Right ventricle myocardium inferior (tissue), 1 donor: ENCODE results near the gene CAPN8. TPM values are rescaled to one million over a fixed set of nuclear protein-coding genes. Genes with fewer than 3 reads are reported as not detected.
"Not testable (repeated sequence)": the region's sequence is repeated elsewhere in the genome, so short reads cannot be mapped to it uniquely, and the experiment has no call there.

Experiments
- ATAC-seq: fragments of 200-7000 bp; cut with Tn5 transposase; one replicate; pipeline ENCODE4 v1.9.1; 2020; ENCODE audit warnings: mild to moderate bottlenecking, moderate library complexity
- DNase-seq: peaks from one replicate; pipeline ENCODE4 v3.0.0; 2021; ENCODE audit errors: missing footprints
- intact Hi-C: fragments of 100-400 bp; cut with DNase I; formaldehyde crosslinking; loops from one replicate; pipeline ENCODE4 v1.11.0; 2022
- total RNA-seq: library from RNA; stranded (reverse); fragmentation: NEBNext Ultra II Directional; extraction: Animal tissue kit (Norgen Biotek cat#: 25700); gene quantifications from one replicate; pipeline ENCODE4 v1.2.1, GENCODE V29; 2021
- donor health status: DM: no; HTN: yes; CAD: no; lungs with severe emphysema.

The CAPN8 gene
- total RNA-seq, 1 donor from 2014 or later: not detected

- intact Hi-C loops: no loop called here
- DNase-seq (no peak), ATAC-seq (no peak)
Observed at GRCh38 chr1:223549740-223550139, 115.8 kb downstream of the CAPN8 start.

DNA sequence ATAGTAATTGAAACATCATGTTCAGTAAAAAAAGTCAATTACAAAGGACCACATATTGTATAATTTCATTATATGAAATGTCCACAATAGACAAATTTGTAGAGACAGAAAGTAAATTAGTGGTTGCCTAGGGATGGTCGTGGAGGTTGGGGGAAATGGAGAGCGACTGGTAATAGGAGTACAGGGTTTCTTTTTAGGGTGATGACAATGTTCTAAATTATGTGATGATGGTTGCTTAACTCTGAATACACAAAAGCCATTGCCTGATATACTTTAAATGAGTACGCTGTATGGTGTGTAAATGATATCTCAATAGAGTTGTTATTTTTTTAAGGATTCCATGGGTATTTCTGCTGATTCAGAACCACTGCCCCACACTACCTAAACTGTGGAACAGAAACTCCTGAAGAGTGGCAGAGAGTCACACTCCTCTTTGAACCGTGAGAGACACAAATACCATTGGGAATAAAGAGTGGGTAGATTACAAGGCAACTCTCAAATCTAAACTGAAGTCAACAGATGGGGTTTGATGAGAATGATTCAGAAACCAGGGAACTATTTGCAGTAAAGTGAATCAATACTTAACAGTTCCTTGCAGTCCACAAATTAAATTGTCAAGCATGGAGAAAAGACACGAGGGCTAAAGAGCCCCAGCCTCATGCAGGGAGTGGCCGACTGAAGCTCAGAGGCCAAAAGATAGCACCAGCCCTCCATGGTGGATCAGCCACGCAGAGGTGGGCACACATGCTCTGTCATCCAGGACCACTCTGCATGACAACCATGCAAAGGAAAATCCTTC, 118.0 kb downstream of the CAPN8 start:
- intact Hi-C loops: no loop called here
- no peak for ATAC-seq
- no peak for DNase-seq

- intact Hi-C loops: no loop called here
- DNase-seq (no peak), ATAC-seq (no peak)
Observed at GRCh38 chr1:223545343-223545742, 120.2 kb downstream of the CAPN8 start.

GRCh38 chr1:223543560-223543959, 121.9 kb downstream of the CAPN8 start:
- ATAC-seq (no peak), DNase-seq (no peak)
- intact Hi-C loops: no loop called here

DNA sequence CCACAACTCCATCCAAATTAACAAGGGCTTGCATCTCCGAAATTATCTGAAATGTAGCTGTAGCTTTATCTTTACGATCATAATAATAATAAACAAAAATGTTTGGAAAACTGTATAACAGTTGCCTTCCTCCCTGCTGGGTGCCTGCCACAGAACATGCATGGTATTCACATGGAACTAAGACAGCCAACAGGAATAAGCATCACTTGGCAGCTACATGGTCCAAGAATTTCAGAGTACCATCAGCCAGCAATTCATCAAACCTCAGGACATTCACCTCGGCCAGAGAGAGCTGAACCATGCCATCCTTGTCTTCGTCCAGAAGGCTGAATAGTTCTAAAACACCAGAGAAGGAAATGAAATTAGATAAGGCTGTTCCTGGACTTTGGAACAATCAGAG, 122.7 kb downstream of the CAPN8 start:
- intact Hi-C loops: no loop called here
- ATAC-seq (no peak), DNase-seq (no peak)

GRCh38 chr1:223540485-223541106, 124.9 kb downstream of the CAPN8 start:
- no peak for DNase-seq
- no peak for ATAC-seq
- intact Hi-C loops: no loop called here

- DNase-seq (no peak), ATAC-seq (no peak)
- intact Hi-C loops: no loop called here
Observed at GRCh38 chr1:223539750-223540149, 125.8 kb downstream of the CAPN8 start.

DNA sequence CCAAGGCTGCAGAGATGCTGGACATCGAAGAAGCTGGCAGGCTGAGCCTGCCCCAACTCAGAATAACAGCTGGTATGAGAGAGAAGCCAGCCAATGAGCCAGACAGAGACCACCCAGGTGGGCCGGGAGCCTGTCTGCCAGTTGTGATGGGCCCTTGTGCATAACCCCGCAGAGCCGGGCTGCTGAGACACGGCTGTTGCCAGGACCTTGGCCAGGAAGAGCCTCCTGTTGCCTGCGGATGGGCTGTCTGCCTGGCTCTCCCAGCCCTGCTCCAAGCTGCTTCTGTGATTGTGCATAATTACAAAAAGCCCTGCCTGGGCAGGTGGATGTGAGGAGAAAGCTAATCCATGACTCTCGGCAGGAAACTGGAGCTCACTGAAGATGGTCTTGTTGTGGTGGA, 126.5 kb downstream of the CAPN8 start:
- intact Hi-C loops: no loop called here
- DNase-seq (no peak), ATAC-seq (no peak)

GRCh38 chr1:223535319-223535718, 130.2 kb downstream of the CAPN8 start:
- intact Hi-C loops: no loop called here
- no peak for ATAC-seq
- no peak for DNase-seq

GRCh38 chr1:223534677-223535076, 130.8 kb downstream of the CAPN8 start:
- ATAC-seq (no peak), DNase-seq (no peak)
- intact Hi-C loops: no loop called here

DNA sequence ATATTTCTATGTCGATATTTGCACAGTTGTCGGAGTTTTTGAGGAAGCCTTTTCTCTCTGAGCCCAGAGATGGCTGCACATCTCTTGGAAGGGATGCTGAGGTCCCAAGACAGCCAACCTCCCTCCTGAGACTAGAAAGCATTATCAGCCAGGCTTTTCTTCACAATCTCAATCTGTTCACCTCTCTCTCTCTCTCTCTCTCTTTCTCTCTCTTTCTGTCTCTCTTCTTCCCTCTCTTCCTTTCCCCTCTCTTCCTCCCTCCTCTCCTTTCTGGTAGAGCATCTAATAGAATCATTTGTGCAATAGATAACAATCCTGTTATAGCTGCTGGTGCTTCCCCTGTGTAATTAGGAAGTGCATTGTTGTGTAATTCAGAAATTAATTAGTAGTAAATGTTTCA, 131.8 kb downstream of the CAPN8 start:
- intact Hi-C loops: no loop called here
- no peak for DNase-seq
- ATAC-seq: no peak

GRCh38 chr1:223531742-223532341, 133.7 kb downstream of the CAPN8 start:
- intact Hi-C loops: no loop called here
- ATAC-seq (peak; percentile 39), DNase-seq (no peak)

GRCh38 chr1:223525957-223526356, 139.5 kb downstream of the CAPN8 start:
- intact Hi-C loops: no loop called here
- DNase-seq (no peak), ATAC-seq (no peak)

- intact Hi-C loops: no loop called here
- DNase-seq: no peak
- ATAC-seq: no peak
Observed at GRCh38 chr1:223525546-223525945, 140.0 kb downstream of the CAPN8 start.

DNA sequence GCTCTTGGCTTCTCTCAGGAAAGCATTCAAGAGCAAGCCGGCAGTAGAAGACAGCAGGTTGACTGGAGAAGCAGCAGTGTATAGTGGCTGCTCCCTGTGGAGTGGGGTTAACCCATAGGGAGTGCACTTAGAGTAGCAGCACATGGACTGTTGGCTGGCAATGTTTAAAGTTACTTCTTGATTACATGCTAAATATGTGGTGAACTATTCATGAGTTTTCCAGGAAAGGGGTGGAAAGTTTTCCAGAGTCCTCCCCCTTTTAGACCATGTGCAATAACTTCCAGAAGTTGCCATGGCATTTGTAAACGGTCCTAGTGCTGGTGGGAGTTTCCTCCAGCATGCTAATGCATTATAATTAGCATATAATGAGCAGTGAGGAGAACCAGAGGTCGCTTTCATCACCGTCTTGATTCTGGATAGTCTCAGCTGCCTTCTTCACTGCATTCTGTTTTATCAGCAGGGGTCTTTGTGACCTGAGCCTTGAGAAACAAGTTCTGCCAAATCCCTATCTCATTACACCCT, 140.5 kb downstream of the CAPN8 start:
- ATAC-seq: no peak
- intact Hi-C loops: no loop called here
- no peak for DNase-seq

GRCh38 chr1:223521150-223521549, 144.4 kb downstream of the CAPN8 start:
- intact Hi-C loops: no loop called here
- ATAC-seq (no peak), DNase-seq (no peak)

- ATAC-seq: no peak
- intact Hi-C loops: no loop called here
- DNase-seq: no peak
Observed at GRCh38 chr1:223520200-223520599, 145.3 kb downstream of the CAPN8 start.

DNA sequence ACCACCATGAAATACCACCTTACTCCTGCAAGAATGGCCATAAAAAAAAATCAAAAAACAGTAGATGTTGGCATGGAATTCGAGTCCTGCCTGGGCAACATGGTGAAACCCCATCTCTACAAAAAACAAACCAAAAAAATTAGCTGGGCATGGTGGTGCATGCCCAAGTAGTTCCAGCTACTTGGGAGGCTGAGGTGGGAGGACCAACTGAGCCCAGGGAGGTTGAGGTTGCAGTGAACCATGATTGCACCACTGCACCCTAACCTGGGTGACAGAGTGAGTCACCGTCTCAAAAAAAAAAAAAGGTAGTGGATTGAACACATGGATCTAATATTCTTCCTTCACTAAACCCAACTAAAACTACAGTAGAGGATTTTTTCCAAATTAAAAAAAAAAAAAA, 146.4 kb downstream of the CAPN8 start:
- no peak for DNase-seq
- no peak for ATAC-seq
- intact Hi-C loops: no loop called here

DNA sequence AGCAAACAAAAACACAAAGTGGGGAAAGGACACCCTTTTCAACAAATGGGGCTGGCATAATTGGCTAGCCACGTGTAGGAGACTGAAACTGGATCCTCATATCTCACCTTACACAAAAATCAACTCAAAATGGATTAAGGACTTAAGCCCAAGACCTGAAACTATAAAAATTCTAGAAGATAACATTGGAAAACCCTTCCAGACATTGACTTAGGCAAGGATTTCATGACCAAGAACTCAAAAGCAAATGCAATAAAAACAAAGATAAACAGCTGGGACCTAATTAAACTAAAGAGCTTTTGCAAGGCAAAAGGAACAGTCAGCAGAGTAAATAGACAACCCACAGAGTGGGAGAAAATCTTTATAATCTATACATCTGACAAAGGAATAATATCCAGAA, 146.9 kb downstream of the CAPN8 start:
- DNase-seq, ATAC-seq, intact Hi-C loops: not testable (repeated sequence)

DNA sequence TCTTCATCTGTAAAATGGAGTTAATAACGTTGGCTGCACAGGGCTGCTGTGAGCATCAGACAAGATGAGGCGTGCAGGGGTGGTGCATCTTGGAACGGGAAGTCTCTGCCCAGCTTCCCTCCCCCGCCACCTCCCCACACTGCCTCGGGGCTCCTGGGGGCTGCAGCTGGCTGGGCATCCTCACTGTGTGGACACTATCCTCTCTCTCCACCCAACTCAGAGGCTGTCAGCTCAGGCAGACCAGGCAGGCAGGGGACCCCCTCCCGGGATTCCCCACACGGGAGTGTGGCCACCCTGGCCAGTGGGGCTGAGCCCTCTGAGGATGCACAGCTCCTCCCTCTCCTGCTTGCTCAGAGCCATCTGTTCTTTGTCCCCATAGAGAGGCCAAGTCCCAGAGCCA, 149.6 kb downstream of the CAPN8 start:
- intact Hi-C loops: no loop called here
- DNase-seq (no peak), ATAC-seq (no peak)
